H9 (cell line): ENCODE data around the gene P4HA1. TPM values are rescaled to one million over a fixed set of nuclear protein-coding genes. Genes with fewer than 3 reads are reported as not detected.

ENCODE experiments used
- DNase-seq: peaks from one replicate; pipeline ENCODE4 v3.0.0-alpha.2; 2017
- H2AFZ ChIP-seq: one replicate; pipeline ENCODE4 v1.6.1; 2013; ENCODE audit warnings: mild to moderate bottlenecking, low read length, control low read depth, moderate library complexity
- H2AK5ac ChIP-seq: 2 replicates; pipeline ENCODE4 v1.6.1; 2013; ENCODE audit warnings: low read length, control low read depth, mixed read lengths; ENCODE audit not compliant: insufficient read length
- H2BK120ac ChIP-seq: one replicate; pipeline ENCODE4 v1.6.1; 2013; ENCODE audit warnings: low read depth, mild to moderate bottlenecking, low read length, control low read depth, inconsistent platforms; ENCODE audit not compliant: poor library complexity, severe bottlenecking
- H2BK12ac ChIP-seq: 2 replicates; pipeline ENCODE4 v1.6.1; 2013; ENCODE audit warnings: low read length, control low read depth, mixed read lengths, low read depth; ENCODE audit not compliant: insufficient read length
- H2BK15ac ChIP-seq: 2 replicates; pipeline ENCODE4 v1.6.1; 2013; ENCODE audit warnings: low read depth, low read length, control low read depth
- H2BK20ac ChIP-seq: one replicate; pipeline ENCODE4 v1.6.1; 2013; ENCODE audit warnings: low read depth, mild to moderate bottlenecking, low read length, control low read depth, inconsistent platforms; ENCODE audit not compliant: poor library complexity, severe bottlenecking
- H2BK5ac ChIP-seq: 2 replicates; pipeline ENCODE4 v1.6.1; 2013; ENCODE audit warnings: low read length, control low read depth, mixed read lengths; ENCODE audit not compliant: insufficient read length
- H3K14ac ChIP-seq: 2 replicates; pipeline ENCODE4 v1.6.1; 2013; ENCODE audit warnings: low read length, control low read depth; ENCODE audit not compliant: insufficient read depth
- H3K18ac ChIP-seq: 2 replicates; pipeline ENCODE4 v1.6.1; 2013; ENCODE audit warnings: low read depth, mild to moderate bottlenecking, mixed read lengths, low read length, control low read depth; ENCODE audit not compliant: insufficient read length
- H3K23ac ChIP-seq: 2 replicates; pipeline ENCODE4 v1.6.1; 2013; ENCODE audit warnings: low read length, control low read depth, mixed read lengths, low read depth; ENCODE audit not compliant: insufficient read length
- H3K23me2 ChIP-seq: 2 replicates; pipeline ENCODE4 v1.6.1; 2013; ENCODE audit warnings: low read depth, mild to moderate bottlenecking, mixed read lengths, low read length, control low read depth; ENCODE audit not compliant: insufficient read length, poor library complexity, severe bottlenecking
- H3K27ac ChIP-seq: 2 replicates; pipeline ENCODE4 v1.5.1; 2013; ENCODE audit warnings: low read length, control low read depth, mixed read lengths, low read depth; ENCODE audit not compliant: insufficient read length
- H3K27me3 ChIP-seq: 2 replicates; pipeline ENCODE4 v1.6.1; 2013; ENCODE audit warnings: low read length, control low read depth, inconsistent platforms; ENCODE audit not compliant: insufficient read depth
- H3K4ac ChIP-seq: 2 replicates; pipeline ENCODE4 v1.6.1; 2013; ENCODE audit warnings: low read depth, mild to moderate bottlenecking, control low read depth, inconsistent platforms, low read length, moderate library complexity
- H3K4me1 ChIP-seq: 2 replicates; pipeline ENCODE4 v1.6.1; 2013; ENCODE audit warnings: low read length, control low read depth, inconsistent platforms; ENCODE audit not compliant: insufficient read depth
- H3K4me2 ChIP-seq: 2 replicates; pipeline ENCODE4 v1.6.1; 2013; ENCODE audit warnings: low read length, control low read depth, mixed read lengths; ENCODE audit not compliant: insufficient read length, insufficient read depth
- H3K56ac ChIP-seq: 2 replicates; pipeline ENCODE4 v1.6.1; 2013; ENCODE audit warnings: low read depth, mild to moderate bottlenecking, mixed read lengths, low read length, control low read depth; ENCODE audit not compliant: insufficient read length
- H3K79me1 ChIP-seq: 2 replicates; pipeline ENCODE4 v1.6.1; 2013; ENCODE audit warnings: low read depth, mild to moderate bottlenecking, moderate library complexity, low read length, control low read depth, inconsistent platforms; ENCODE audit not compliant: insufficient read depth, poor library complexity, severe bottlenecking
- H3K79me2 ChIP-seq: 2 replicates; pipeline ENCODE4 v1.6.1; 2013; ENCODE audit warnings: low read length, control low read depth, inconsistent platforms; ENCODE audit not compliant: insufficient read depth
- H3K9ac ChIP-seq: 2 replicates; pipeline ENCODE4 v1.6.1; 2013; ENCODE audit warnings: low read length, control low read depth, mixed read lengths; ENCODE audit not compliant: insufficient read length; ENCODE audit errors: extremely low read depth
- H3K9me3 ChIP-seq: one replicate; pipeline ENCODE4 v1.6.1; 2013; ENCODE audit warnings: low read depth, low read length, inconsistent platforms; ENCODE audit not compliant: control insufficient read depth
- H3T11ph ChIP-seq: one replicate; pipeline ENCODE4 v1.6.1; 2013; ENCODE audit warnings: mild to moderate bottlenecking, low read length, control low read depth, inconsistent platforms
- H4K20me1 ChIP-seq: one replicate; pipeline ENCODE4 v1.6.1; 2013; ENCODE audit not compliant: control insufficient read depth, insufficient read length, insufficient read depth
- H4K5ac ChIP-seq: 2 replicates; pipeline ENCODE4 v1.6.1; 2013; ENCODE audit warnings: low read depth, mild to moderate bottlenecking, mixed read lengths, low read length, control low read depth; ENCODE audit not compliant: insufficient read length
- H4K8ac ChIP-seq: replicated peaks from 2 replicates; pipeline ENCODE4 v1.6.1; 2013; ENCODE audit warnings: low read length, control low read depth, mixed read lengths, low read depth; ENCODE audit not compliant: insufficient read length
- H4K91ac ChIP-seq: 2 replicates; pipeline ENCODE4 v1.6.1; 2013; ENCODE audit warnings: low read depth, mild to moderate bottlenecking, moderate library complexity, mixed read lengths, low read length, control low read depth; ENCODE audit not compliant: insufficient read length
- H3K27ac Mint-ChIP-seq, 3 experiments: 2 replicates in 2 of 3; 3 replicates in 1 of 3; pipeline ENCODE4 v1.8.0; 2020 to 2021; ENCODE audit warnings: mixed read lengths in 3 of 3, mild to moderate bottlenecking in 1 of 3, moderate library complexity in 1 of 3
- H3K27me3 Mint-ChIP-seq: 2 replicates; pipeline ENCODE4 v1.8.0; 2021; ENCODE audit warnings: low read depth, mild to moderate bottlenecking, moderate library complexity, mixed read lengths
- H3K36me3 Mint-ChIP-seq, 3 experiments: 2 replicates in 2 of 3; 3 replicates in 1 of 3; pipeline ENCODE4 v1.8.0; 2020 to 2021; ENCODE audit warnings: low read depth in 3 of 3, mixed read lengths in 3 of 3; ENCODE audit not compliant: insufficient read depth in 1 of 3
- H3K4me1 Mint-ChIP-seq, 2 experiments: 2 replicates each; pipeline ENCODE4 v1.8.0; 2020; ENCODE audit warnings: mixed read lengths in 2 of 2
- H3K4me3 Mint-ChIP-seq, 2 experiments: 2 replicates in 1 of 2; 3 replicates in 1 of 2; pipeline ENCODE4 v1.8.0; 2020 to 2021; ENCODE audit warnings: mild to moderate bottlenecking in 2 of 2, mixed read lengths in 2 of 2, moderate library complexity in 1 of 2
- H3K9me3 Mint-ChIP-seq, 2 experiments: 2 replicates in 1 of 2; 3 replicates in 1 of 2; pipeline ENCODE4 v1.8.0; 2020; ENCODE audit warnings: mild to moderate bottlenecking in 2 of 2, mixed read lengths in 2 of 2, moderate library complexity in 1 of 2
- CTCF ChIP-seq: fragments of 200-600 bp; sonication (generic); conservative IDR thresholded peaks from 3 replicates; pipeline ENCODE4 v1.8.0; 2021; ENCODE audit warnings: antibody characterized with exemption, mild to moderate bottlenecking
- WGBS: extraction: QIAGEN DNeasy Blood & Tissue Kit; methylation state at CpG from one replicate; pipeline ENCODE4 v1.1.7; 2013; ENCODE audit warnings: missing lambda C conversion rate, low lambda C conversion rate, mixed read lengths; ENCODE audit not compliant: insufficient read length; ENCODE audit errors: extremely low coverage; 5-methylcytosine and 5-hydroxymethylcytosine counted together
- total RNA-seq: library from RNA; stranded (reverse); gene quantifications from 2 replicates; pipeline ENCODE4 v1.2.1, GENCODE V29; 2021

P4HA1 gene
- total RNA-seq, 1 experiment from 2014 or later: 48.6 TPM

GRCh38 chr10:73075829-73076228 lies 20.8 kb downstream of the P4HA1 start:
- H3K23me2 ChIP-seq: no peaks in the 10 kb centered on the region
- no peak overlapping the region for H4K8ac ChIP-seq
- Mint-ChIP-seq H3K36me3 (peaks cover 8 to 27% (median 26%) of the 10 kb centered on the region in 3 experiments; a peak in 6 of 7 replicates), H3K4me1 (peaks cover 0 to 3% of the 10 kb centered on the region in 2 experiments; a peak in 1 of 4 replicates), H3K4me3 (no peak overlapping the region), H3K9me3 (no peaks in the 10 kb centered on the region), H3K27ac (no peak overlapping the region), H3K27me3 (no peaks in the 10 kb centered on the region)
- no peaks in the 10 kb centered on the region; the same call in 1 of the 2 replicates for H3K4me1 ChIP-seq
- H3K9ac ChIP-seq: no peak overlapping the region
- no peak overlapping the region for H3K27ac ChIP-seq
- H3K79me1 ChIP-seq: peaks cover 4% of the 10 kb centered on the region
- TF ChIP-seq CTCF: no peak
- no peak overlapping the region for H2AK5ac ChIP-seq
- H3K18ac ChIP-seq: no peak overlapping the region
- H2AFZ ChIP-seq: no peak overlapping the region
- no peak overlapping the region for H2BK20ac ChIP-seq
- H2BK15ac ChIP-seq: no peak overlapping the region
- H3K23ac ChIP-seq: no peak overlapping the region
- no peak overlapping the region for H4K5ac ChIP-seq
- H2BK5ac ChIP-seq: no peak overlapping the region
- H3K4ac ChIP-seq: no peak overlapping the region
- H3K4me2 ChIP-seq: no peak overlapping the region
- no peak overlapping the region for H2BK120ac ChIP-seq
- no peak overlapping the region for H3T11ph ChIP-seq
- no CpG with 5 or more reads among the region's 3 CpGs for WGBS
- no peak overlapping the region for H3K56ac ChIP-seq
- no peaks in the 10 kb centered on the region for H3K27me3 ChIP-seq
- no peak overlapping the region for H2BK12ac ChIP-seq
- no peak overlapping the region for H3K14ac ChIP-seq
- H4K91ac ChIP-seq: no peak overlapping the region
- no peaks in the 10 kb centered on the region; the same call in 1 of the 2 replicates for H3K79me2 ChIP-seq
- no peaks in the 10 kb centered on the region for H4K20me1 ChIP-seq
- H3K9me3 ChIP-seq: no peaks in the 10 kb centered on the region
- no peak for DNase-seq
